HS-27A (cell line): ENCODE measurements around the gene MAP3K20.
"Not testable (repeated sequence)": the region's sequence is repeated elsewhere in the genome, so short reads cannot be mapped to it uniquely, and the experiment has no call there.

Experiments used
- DNase-seq: peaks from one replicate; pipeline ENCODE4 v3.0.0-alpha.2; 2012; ENCODE audit warnings: low read depth, missing footprints

Gene MAP3K20

DNA sequence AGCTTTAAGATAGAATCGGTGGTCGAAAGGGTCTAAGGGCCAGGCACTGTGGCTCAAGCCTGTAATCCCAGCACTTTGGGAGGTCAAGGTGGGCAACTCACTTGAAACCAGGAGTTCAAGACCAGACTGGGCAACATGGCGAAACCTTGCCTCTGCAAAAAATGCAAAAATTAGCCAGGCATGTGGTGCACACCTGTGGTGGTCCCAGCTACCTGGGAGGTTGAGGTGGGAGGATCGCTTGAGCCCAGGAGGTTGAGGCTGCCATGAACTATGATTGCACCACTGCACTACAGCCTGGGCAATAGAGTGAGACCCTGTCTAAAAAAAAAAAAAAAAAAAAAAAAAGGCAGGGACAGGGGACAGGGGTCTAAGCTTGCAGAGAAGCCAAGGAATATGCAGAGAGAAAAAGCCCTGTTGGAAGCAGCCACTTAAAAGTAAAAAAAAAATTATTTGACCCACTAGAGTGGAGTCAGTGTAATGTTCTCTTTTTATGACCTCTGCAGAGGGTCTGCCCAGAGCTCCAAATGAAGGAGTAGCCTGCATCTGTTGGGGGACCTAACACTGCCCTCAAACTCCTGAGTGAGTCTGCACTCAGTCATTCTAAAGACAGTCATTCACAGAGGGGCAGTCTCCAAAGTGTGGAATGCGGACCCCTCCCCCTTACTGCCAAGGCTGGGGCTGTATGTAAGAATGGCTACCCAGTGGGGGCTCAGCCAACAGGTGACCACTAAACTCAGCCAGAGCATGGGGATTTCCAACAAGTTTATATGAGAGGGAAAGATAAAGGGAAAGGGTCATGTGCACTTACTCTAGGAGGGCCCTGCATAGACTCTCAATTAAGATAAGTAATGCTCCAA, 160.5 kb downstream of the MAP3K20 start:
- no peak for DNase-seq

DNA sequence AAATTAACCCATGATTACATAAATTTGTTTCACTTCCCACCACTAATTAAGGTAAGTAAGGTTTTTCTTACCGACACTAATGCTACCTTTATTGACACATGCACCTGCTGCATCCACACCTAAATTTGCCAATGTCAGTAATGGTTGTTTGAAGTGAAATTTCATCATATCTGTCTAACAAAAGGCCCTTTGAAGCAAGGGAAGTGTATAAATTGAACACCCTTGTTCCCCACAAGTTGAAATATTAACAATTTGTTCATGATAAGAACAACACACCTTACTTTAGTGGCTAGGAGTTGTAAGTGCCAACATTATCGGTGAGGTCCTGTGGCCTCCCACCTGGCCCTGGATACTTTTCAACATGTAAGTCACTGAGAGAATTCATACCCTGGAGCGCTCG, 162.7 kb downstream of the MAP3K20 start:
- DNase-seq: no peak

GRCh38 chr2:173238831-173239230, 163.2 kb downstream of the MAP3K20 start:
- no peak for DNase-seq

DNA sequence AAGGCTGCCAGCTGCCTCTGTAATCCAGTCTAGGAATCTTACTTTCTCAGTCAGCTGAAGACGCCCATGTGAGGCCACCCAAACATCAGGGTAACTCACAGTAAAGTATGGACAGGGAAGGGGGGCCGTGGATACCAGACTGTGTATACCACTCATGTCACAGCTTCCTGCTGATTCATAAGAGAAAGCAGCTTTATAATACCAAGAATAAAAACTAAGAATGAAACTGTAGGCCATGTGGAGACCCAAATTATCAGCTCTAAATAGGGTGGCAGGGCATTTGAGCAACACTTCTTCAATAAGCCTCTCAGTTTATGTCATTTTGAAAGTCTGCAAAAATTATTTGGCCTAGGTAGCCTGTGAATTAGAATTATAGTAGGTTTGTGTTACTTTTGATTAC, 164.0 kb downstream of the MAP3K20 start:
- no peak for DNase-seq

DNA sequence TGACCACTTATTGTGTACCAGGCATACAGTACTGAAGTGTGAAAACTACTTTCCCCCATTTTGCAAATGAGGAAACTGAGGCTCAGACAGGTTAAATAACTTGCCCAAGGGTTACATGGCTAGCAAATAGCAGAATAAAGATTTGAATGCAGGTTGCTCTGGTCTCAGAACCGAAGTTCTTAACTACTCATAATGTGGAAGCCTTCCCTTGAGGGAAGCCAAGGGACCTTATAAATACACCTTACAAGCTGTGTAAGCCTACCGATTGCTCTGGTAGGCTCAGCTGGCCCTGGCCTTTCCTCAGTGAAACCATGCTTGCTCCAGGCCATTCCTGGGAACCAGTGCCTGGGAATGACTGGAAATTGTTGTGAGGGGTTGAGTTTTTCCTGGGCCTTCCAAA, 164.4 kb downstream of the MAP3K20 start:
- no peak for DNase-seq

- no peak for DNase-seq
Observed at GRCh38 chr2:173241643-173242042, 166.0 kb downstream of the MAP3K20 start.

- no peak for DNase-seq
Observed at GRCh38 chr2:173247156-173247555, 171.5 kb downstream of the MAP3K20 start.

DNA sequence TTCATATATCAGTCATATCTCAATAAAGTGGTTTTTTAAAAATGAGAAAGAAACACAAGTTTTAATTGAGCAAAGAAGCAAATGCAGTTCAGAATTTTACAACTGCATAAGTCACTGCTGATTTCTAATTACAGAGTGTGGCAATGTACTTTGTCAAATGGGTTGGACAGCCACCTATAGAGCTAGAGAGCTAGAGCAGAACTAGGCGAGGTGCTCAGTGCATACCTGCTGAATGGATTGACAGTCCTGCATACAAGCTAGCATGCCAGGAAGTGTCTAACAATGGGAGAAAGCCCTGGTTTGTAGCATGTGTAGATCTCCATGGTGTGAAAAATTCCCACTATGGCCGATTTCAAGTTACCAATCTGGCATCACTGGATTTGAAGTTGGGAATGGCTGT, 172.7 kb downstream of the MAP3K20 start:
- DNase-seq: no peak

- DNase-seq: no peak
Observed at GRCh38 chr2:173249661-173250641, 174.3 kb downstream of the MAP3K20 start.

- no peak for DNase-seq
Observed at GRCh38 chr2:173251225-173251624, 175.6 kb downstream of the MAP3K20 start.

GRCh38 chr2:173252581-173252980, 176.9 kb downstream of the MAP3K20 start:
- no peak for DNase-seq

GRCh38 chr2:173254659-173255058, 179.0 kb downstream of the MAP3K20 start:
- DNase-seq: no peak

- no peak for DNase-seq
Observed at GRCh38 chr2:173258701-173259100, 183.1 kb downstream of the MAP3K20 start.

DNA sequence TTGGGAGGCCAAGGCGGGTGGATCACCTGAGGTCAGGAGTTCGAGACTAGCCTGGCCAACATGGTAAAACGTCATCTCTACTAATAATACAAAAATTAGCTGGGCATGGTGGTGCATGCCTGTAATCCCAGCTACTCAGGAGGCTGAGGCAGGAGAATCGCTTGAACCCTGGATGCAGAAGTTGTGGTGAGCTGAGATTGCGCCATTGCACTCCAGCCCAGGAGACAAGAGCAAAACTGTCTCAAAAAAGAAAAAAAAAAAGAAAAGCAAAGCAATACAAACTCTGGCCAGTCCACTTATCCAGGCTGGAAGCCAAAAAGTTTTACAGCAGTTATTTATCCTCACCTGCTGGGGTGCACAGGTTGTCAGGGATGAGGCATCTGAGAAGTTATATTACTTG, 186.7 kb downstream of the MAP3K20 start:
- not testable (repeated sequence) for DNase-seq

DNA sequence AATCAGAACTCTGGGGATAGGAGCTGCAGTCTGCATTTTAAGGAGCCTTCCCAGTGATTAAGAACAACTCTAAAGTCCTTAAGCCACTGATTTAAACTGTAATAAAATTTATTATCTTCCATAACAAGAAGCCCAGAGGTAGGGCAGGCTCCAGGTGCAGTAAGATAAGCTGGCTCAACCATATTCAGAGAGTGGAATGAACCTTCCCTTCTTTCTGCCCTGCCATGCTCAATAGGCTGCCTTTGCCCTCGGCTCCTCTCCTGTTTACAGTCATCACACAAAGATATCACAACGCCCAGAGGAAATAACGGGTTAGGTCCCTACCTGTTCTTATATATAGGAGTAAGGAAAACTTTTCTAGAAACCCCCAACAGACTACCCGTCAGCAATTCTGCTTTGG, 188.5 kb downstream of the MAP3K20 start:
- DNase-seq: no peak

- no peak for DNase-seq
Observed at GRCh38 chr2:173264603-173265366, 189.1 kb downstream of the MAP3K20 start.

GRCh38 chr2:173271135-173271534, 195.5 kb downstream of the MAP3K20 start:
- no peak for DNase-seq

DNA sequence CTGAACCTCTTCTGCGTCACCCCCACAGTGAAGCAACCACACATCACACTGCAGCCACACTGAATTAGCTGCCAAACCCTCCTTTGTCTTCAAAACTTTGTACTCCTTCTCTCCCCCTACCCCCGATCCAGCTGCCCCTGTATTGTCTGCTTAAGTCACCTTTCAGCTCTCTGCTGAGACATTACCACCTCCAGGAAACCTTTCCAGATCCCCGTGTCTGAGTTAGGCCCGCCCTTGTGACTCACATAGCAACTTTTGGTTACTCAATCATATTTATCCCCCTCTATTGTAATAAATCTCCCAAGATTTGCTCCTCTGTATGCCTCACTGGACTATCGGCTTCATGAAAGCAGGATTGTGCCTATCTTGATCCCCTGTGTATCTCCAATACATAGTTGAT, 196.2 kb downstream of the MAP3K20 start:
- no peak for DNase-seq

DNA sequence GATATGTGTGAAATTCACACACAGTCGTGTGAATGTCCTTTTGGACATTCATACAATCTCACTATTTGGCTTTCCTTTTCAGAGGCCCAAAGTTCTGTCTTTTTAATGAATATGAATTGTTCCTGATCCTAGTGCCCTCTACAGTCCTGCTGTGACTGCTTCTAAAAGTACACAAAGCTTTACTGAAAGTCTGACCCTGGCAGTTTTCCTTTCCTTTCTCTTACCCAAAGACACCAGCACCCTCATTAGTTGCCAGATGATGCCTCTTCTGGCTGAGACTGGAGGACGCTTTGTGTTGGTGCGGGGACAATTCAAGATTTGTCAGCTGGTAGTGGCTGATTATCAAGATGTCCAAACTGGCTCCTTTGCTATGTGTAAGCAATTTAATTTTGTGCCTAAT, 197.2 kb downstream of the MAP3K20 start:
- DNase-seq: no peak

DNA sequence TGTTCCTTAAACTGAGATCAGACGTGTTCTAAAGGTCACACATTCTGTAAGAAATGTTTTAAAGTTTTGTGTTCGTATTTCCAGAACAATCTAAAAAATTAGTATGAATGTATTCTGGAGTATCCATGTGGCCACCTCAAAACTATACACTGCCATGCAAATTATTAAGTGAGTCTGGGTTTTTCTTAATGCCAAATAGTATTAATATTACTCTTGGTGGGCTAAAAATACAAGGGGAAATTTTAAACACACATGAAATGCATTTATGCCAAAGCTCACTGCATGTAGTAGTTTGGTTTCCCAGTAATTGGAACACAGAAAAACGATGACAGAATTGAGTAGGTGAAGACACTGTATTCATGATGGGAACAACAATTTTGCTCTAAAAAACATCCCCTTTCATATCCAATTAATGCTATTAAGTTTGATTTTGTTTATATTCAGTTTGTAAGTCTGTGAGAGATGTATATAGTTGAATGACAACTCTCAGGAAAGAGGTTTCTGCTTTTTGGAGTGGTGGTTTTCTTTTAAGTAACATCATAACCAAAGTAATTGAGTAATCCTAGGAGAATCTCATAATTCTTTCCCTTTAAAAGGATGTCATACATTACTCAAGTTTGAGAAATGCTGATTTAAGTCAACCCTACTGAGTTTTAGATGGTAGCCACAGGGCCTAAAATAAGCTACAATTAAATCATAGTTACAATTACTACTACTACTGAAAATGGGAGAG, 203.3 kb downstream of the MAP3K20 start:
- DNase-seq: no peak

- no peak for DNase-seq
Observed at GRCh38 chr2:173279527-173279868, 203.9 kb downstream of the MAP3K20 start.

DNA sequence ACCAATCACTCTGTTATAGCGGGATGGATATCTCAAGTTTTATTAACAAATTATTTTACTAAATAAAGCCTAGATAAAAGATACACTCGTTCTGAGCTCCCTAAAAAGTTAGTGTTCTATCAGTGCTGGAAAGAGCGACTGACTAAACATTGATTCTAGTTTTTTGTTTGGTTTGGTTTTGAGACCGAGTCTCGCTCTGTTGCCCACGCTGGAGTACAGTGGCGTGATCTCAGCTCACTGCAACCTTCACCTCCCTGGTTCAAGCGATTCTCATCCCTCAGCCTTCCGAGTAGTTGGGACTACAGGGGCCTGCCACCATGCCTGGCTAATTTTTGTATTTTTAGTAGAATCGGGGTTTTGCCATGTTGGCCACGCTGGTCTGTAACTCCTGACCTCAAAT, 205.2 kb downstream of the MAP3K20 start:
- no peak for DNase-seq
